Measurements from ENCODE around the gene CFAP46. TPM values are rescaled to one million over a fixed set of nuclear protein-coding genes. Genes with fewer than 3 reads are reported as not detected.
A peak's percentile ranks its signal among the peaks of the same experiment; 100 is the strongest.

The CFAP46 gene
- total RNA-seq, 1 donor from 2014 or later, result 5.2 TPM

GRCh38 chr10:132943058-132943790, 854 bp upstream of the CFAP46 start:
- Mint-ChIP-seq H3K4me3 (ENCODE audit: unreplicated experiment) (peak overlapping the region; percentile 98), H3K27ac (ENCODE audit: unreplicated experiment) (no peak overlapping the region), H3K4me1 (ENCODE audit: low read depth, unreplicated experiment) (peaks cover 14% of the 10 kb centered on the region), H3K36me3 (ENCODE audit: unreplicated experiment) (peaks cover 5% of the 10 kb centered on the region), H3K27me3 (ENCODE audit: unreplicated experiment) (peaks cover 12% of the 10 kb centered on the region), H3K9me3 (ENCODE audit: unreplicated experiment) (peaks cover 6% of the 10 kb centered on the region)
- TF ChIP-seq CTCF (IDR thresholded peaks at IDR 0.05; ENCODE audit: partially characterized antibody, unreplicated experiment), result no peak
- no peak for DNase-seq

GRCh38 chr10:132941640-132942051, 724 bp downstream of the CFAP46 start:
- H3K4me3 Mint-ChIP-seq (ENCODE audit: unreplicated experiment), result peak overlapping the region; percentile 80
- no peak overlapping the region for H3K27ac Mint-ChIP-seq (ENCODE audit: unreplicated experiment)
- peaks cover 12% of the 10 kb centered on the region for H3K27me3 Mint-ChIP-seq (ENCODE audit: unreplicated experiment)

GRCh38 chr10:132940791-132941465, 1.4 kb downstream of the CFAP46 start:
- peak overlapping the region; percentile 17 for H3K27ac Mint-ChIP-seq (ENCODE audit: unreplicated experiment)
- no peak for DNase-seq
- peaks cover 6% of the 10 kb centered on the region for H3K9me3 Mint-ChIP-seq (ENCODE audit: unreplicated experiment)
- peaks cover 5% of the 10 kb centered on the region for H3K36me3 Mint-ChIP-seq (ENCODE audit: unreplicated experiment)
- peaks cover 15% of the 10 kb centered on the region for H3K4me1 Mint-ChIP-seq (ENCODE audit: low read depth, unreplicated experiment)
- peaks cover 11% of the 10 kb centered on the region for H3K27me3 Mint-ChIP-seq (ENCODE audit: unreplicated experiment)
- peak overlapping the region; percentile 80 for H3K4me3 Mint-ChIP-seq (ENCODE audit: unreplicated experiment)
- TF ChIP-seq CTCF (IDR thresholded peaks at IDR 0.05; ENCODE audit: partially characterized antibody, unreplicated experiment), result no peak

More at GRCh38 chr10:132941640-132942051, 724 bp downstream of the CFAP46 start:
- no peak for TF ChIP-seq CTCF (IDR thresholded peaks at IDR 0.05; ENCODE audit: partially characterized antibody, unreplicated experiment)
- peaks cover 6% of the 10 kb centered on the region for H3K9me3 Mint-ChIP-seq (ENCODE audit: unreplicated experiment)
- no peak for DNase-seq
- peaks cover 5% of the 10 kb centered on the region for H3K36me3 Mint-ChIP-seq (ENCODE audit: unreplicated experiment)
- H3K4me1 Mint-ChIP-seq (ENCODE audit: low read depth, unreplicated experiment), result peaks cover 16% of the 10 kb centered on the region

- H3K4me3 Mint-ChIP-seq (ENCODE audit: unreplicated experiment), result peak overlapping the region; percentile 42
- TF ChIP-seq CTCF (IDR thresholded peaks at IDR 0.05; ENCODE audit: partially characterized antibody, unreplicated experiment), result peak; percentile 77
- H3K36me3 Mint-ChIP-seq (ENCODE audit: unreplicated experiment), result peaks cover 5% of the 10 kb centered on the region
- peak; percentile 85 for DNase-seq
- H3K4me1 Mint-ChIP-seq (ENCODE audit: low read depth, unreplicated experiment), result peaks cover 13% of the 10 kb centered on the region
- H3K27ac Mint-ChIP-seq (ENCODE audit: unreplicated experiment), result peak overlapping the region; percentile 17
- peaks cover 6% of the 10 kb centered on the region for H3K9me3 Mint-ChIP-seq (ENCODE audit: unreplicated experiment)
- H3K27me3 Mint-ChIP-seq (ENCODE audit: unreplicated experiment), result peaks cover 8% of the 10 kb centered on the region
These were observed 2.2 kb downstream of the CFAP46 start for GRCh38 chr10:132939957-132940790.

Measured in glutamatergic neuron (in vitro differentiated cells).